IPS-NIHi7 (cell line): Measurements from ENCODE around the gene FARP2.
A peak's percentile ranks its signal among the peaks of the same experiment; 100 is the strongest.
"Not testable (repeated sequence)": the region's sequence is repeated elsewhere in the genome, so short reads cannot be mapped to it uniquely, and the experiment has no call there.

Experiments used
- DNase-seq: peaks from one replicate; pipeline ENCODE4 v3.0.0; 2012; ENCODE audit warnings: mixed read lengths; ENCODE audit errors: extremely low spot score

Gene FARP2

GRCh38 chr2:241355983-241356870, at the start of gene FARP2:
Gene FARP2, plus strand, starts transcription at chr2:241356285. Its CDS starts 16,823 bp downstream, at chr2:241373108.
- peak; percentile 89 for DNase-seq

GRCh38 chr2:241307055-241307454, 49.0 kb upstream of the FARP2 start:
- DNase-seq, result no peak

GRCh38 chr2:241308267-241308666, 47.8 kb upstream of the FARP2 start:
- no peak for DNase-seq

GRCh38 chr2:241308832-241309500, 47.1 kb upstream of the FARP2 start:
- DNase-seq, result no peak

GRCh38 chr2:241309684-241310117, 46.4 kb upstream of the FARP2 start:
- no peak for DNase-seq

- no peak for DNase-seq
Measured at GRCh38 chr2:241310917-241311566, 45.0 kb upstream of the FARP2 start.

- no peak for DNase-seq
Measured at GRCh38 chr2:241312082-241312481, 44.0 kb upstream of the FARP2 start.

GRCh38 chr2:241313543-241314095, 42.5 kb upstream of the FARP2 start:
- no peak for DNase-seq

GRCh38 chr2:241314226-241315092, 41.6 kb upstream of the FARP2 start:
- no peak for DNase-seq

GRCh38 chr2:241315093-241315878, 40.8 kb upstream of the FARP2 start, which contains the start of gene HDLBP:
Gene HDLBP, minus strand, starts transcription at chr2:241315672. Its CDS starts 48,803 bp downstream, at chr2:241266869.
- DNase-seq, result peak; percentile 98

- peak; percentile 20 for DNase-seq
Measured at GRCh38 chr2:241315879-241316631, 40.0 kb upstream of the FARP2 start, which contains the start of gene SEPTIN2. Gene SEPTIN2, plus strand, starts transcription at chr2:241315925. Its CDS starts 8,308 bp downstream, at chr2:241324233.

GRCh38 chr2:241316825-241317224, 39.3 kb upstream of the FARP2 start:
- no peak for DNase-seq

GRCh38 chr2:241317391-241317790, 38.7 kb upstream of the FARP2 start:
- DNase-seq, result no peak

- not testable (repeated sequence) for DNase-seq
Measured at GRCh38 chr2:241318830-241319229, 37.3 kb upstream of the FARP2 start.

GRCh38 chr2:241320394-241320793, 35.7 kb upstream of the FARP2 start:
- DNase-seq, result no peak

GRCh38 chr2:241321033-241321432, 35.1 kb upstream of the FARP2 start:
- DNase-seq, result no peak

- no peak for DNase-seq
Measured at GRCh38 chr2:241321886-241322285, 34.2 kb upstream of the FARP2 start.

GRCh38 chr2:241323778-241324177, 32.3 kb upstream of the FARP2 start:
- no peak for DNase-seq

GRCh38 chr2:241324775-241325174, 31.3 kb upstream of the FARP2 start:
- no peak for DNase-seq
